ENCODE measurements around the gene TPR.
"Not testable (repeated sequence)": the region's sequence is repeated elsewhere in the genome, so short reads cannot be mapped to it uniquely, and the experiment has no call there.

TPR gene

GRCh38 chr1:186375152-186375928 lies at the start of gene TPR, which contains the start of gene ODR4:
Gene TPR (minus strand): TSS chr1:186375253. CDS start chr1:186375028, 225 bp downstream.
Gene ODR4 (plus strand): TSS chr1:186375838. CDS start chr1:186379786, 3,948 bp downstream.
- peak; percentile 99 to 100 (median 99) for DNase-seq

- no peak for DNase-seq
Measured at GRCh38 chr1:186424539-186424938, 49.5 kb upstream of the TPR start.

- DNase-seq, result no peak
Measured at GRCh38 chr1:186421446-186421845, 46.4 kb upstream of the TPR start.

GRCh38 chr1:186420923-186421322 lies 45.9 kb upstream of the TPR start:
- DNase-seq, result no peak

GRCh38 chr1:186420311-186420710 lies 45.3 kb upstream of the TPR start:
- no peak for DNase-seq

- DNase-seq, result no peak
Measured at GRCh38 chr1:186418503-186418902, 43.5 kb upstream of the TPR start.

- DNase-seq, result no peak
Measured at GRCh38 chr1:186413319-186413718, 38.3 kb upstream of the TPR start.

GRCh38 chr1:186409091-186409490 lies 34.0 kb upstream of the TPR start:
- no peak for DNase-seq

- DNase-seq, result peak; percentile 37 to 77 (median 72)
Measured at GRCh38 chr1:186404454-186405051, 29.5 kb upstream of the TPR start.

- no peak for DNase-seq
Measured at GRCh38 chr1:186403632-186404031, 28.6 kb upstream of the TPR start.

- DNase-seq, result not testable (repeated sequence)
Measured at GRCh38 chr1:186401446-186401845, 26.4 kb upstream of the TPR start.

- DNase-seq, result not testable (repeated sequence)
Measured at GRCh38 chr1:186392711-186393110, 17.7 kb upstream of the TPR start.

GRCh38 chr1:186391841-186392240 lies 16.8 kb upstream of the TPR start:
- no peak for DNase-seq

- DNase-seq, result no peak
Measured at GRCh38 chr1:186390925-186391324, 15.9 kb upstream of the TPR start.

- no peak for DNase-seq
Measured at GRCh38 chr1:186386725-186387383, 11.8 kb upstream of the TPR start.

- no peak for DNase-seq
Measured at GRCh38 chr1:186375929-186376319, 871 bp upstream of the TPR start.

- DNase-seq, result peak; percentile 27 to 47 (median 28)
Measured at GRCh38 chr1:186374303-186375151, 526 bp downstream of the TPR start.

GRCh38 chr1:186347837-186348691 lies 27.0 kb downstream of the TPR start:
- DNase-seq, result not testable (repeated sequence)

- no peak for DNase-seq
Measured at GRCh38 chr1:186340772-186341171, 34.3 kb downstream of the TPR start.

GRCh38 chr1:186337554-186337953 lies 37.5 kb downstream of the TPR start:
- no peak for DNase-seq

- DNase-seq, result peak in 1 of 3 donors; percentile 11
Measured at GRCh38 chr1:186330758-186331157, 44.3 kb downstream of the TPR start.

- DNase-seq, result no peak
Measured at GRCh38 chr1:186327331-186327730, 47.7 kb downstream of the TPR start.

Data from suppressor macrophage treated with lipopolysaccharide for 1 hour (primary cell).